ENCODE measurements around the gene FFAR2.
"Not testable (repeated sequence)": the region's sequence is repeated elsewhere in the genome, so short reads cannot be mapped to it uniquely, and the experiment has no call there.

FFAR2 gene

DNA sequence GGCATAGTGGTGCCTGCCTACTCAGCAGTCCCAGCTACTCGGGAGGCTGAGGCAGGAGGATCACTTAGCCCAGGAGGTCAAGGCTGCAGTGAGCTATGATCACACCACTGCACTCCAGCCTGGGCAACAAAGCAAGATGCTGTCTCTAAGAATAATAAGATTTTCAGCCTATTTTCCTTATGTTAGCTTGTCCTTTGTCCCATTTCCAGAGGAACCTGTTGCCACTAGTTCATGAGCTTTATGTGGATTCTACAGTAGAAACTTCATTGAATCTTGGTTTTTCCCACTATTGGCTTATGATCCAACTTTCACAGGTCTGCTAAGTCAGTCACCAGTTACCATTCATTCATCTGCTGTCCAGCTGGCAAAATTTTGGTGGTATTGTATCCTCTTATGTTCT is 18.2 kb downstream of the FFAR2 start:
- TF ChIP-seq POLR2AphosphoS5 (IDR thresholded peaks at IDR 0.05; ENCODE audit: borderline replicate concordance, low read depth, low read length): no peak
- TF ChIP-seq EZH2 (IDR thresholded peaks at IDR 0.05): no peak
- TF ChIP-seq FOXP2 (optimal IDR thresholded peaks at IDR 0.05; ENCODE audit: control extremely low read depth, extremely low read length, insufficient read depth): no peak
- no peak overlapping the region for H3K27ac ChIP-seq
- H3K9ac ChIP-seq (ENCODE audit: insufficient read length): no peak overlapping the region
- no peaks in the 10 kb centered on the region for H3K36me3 ChIP-seq (ENCODE audit: insufficient read depth, low read length)
- no peak overlapping the region for H3K4me3 ChIP-seq
- DNase-seq (ENCODE audit: low read depth, low spot score): no peak
- H3K9me3 ChIP-seq (ENCODE audit: low read depth, low read length): no peaks in the 10 kb centered on the region

DNA sequence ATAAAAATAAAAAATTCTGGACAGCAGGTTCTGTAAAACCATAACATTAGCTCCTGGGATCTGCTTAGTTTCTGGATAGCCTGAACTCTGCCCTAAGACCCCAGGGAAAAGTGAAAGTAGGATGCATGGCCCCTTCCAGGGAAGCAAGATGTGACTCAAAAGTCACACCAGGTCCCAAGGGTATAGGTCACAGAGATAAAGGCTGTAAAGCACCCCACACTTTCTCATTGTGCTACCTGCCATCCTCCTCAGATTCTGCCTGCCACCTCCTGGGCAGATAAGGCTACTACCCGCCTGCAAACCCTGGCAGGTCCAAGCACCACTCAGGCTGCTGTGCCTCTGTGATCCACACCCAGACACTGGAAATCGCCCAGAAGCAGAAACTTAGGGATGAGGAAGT is 20.6 kb downstream of the FFAR2 start:
- DNase-seq (ENCODE audit: low read depth, low spot score): no peak
- TF ChIP-seq POLR2AphosphoS5 (IDR thresholded peaks at IDR 0.05; ENCODE audit: borderline replicate concordance, low read depth, low read length) (no peak), EZH2 (IDR thresholded peaks at IDR 0.05) (no peak), FOXP2 (optimal IDR thresholded peaks at IDR 0.05; ENCODE audit: control extremely low read depth, extremely low read length, insufficient read depth) (no peak)
- Histone ChIP-seq H3K4me3 (no peak overlapping the region), H3K27ac (no peak overlapping the region), H3K9ac (ENCODE audit: insufficient read length) (no peak overlapping the region), H3K36me3 (ENCODE audit: insufficient read depth, low read length) (no peaks in the 10 kb centered on the region), H3K9me3 (ENCODE audit: low read depth, low read length) (no peaks in the 10 kb centered on the region)

DNA sequence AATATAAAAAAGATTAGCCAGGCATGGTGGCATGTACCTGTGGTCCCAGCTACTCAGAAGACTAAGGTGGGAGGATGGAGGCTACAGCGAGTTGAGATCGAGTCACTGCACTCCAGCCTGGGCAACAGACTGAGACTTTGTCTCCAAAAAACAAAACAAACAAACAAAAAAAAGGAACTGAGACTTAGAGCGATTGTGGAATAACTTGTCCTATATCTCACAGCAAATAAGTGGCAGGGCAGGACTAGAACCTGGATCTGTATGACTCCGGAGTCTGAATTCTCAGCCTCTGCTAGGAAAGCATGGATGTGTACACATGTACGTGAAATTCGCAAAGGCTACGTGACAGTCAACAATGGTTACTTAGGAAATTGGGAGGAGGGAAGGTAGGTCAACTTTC is 22.1 kb downstream of the FFAR2 start:
- Histone ChIP-seq H3K9ac (ENCODE audit: insufficient read length) (no peak overlapping the region), H3K9me3 (ENCODE audit: low read depth, low read length) (no peaks in the 10 kb centered on the region), H3K27ac (no peak overlapping the region), H3K4me3 (no peak overlapping the region), H3K36me3 (ENCODE audit: insufficient read depth, low read length) (no peaks in the 10 kb centered on the region)
- TF ChIP-seq FOXP2 (optimal IDR thresholded peaks at IDR 0.05; ENCODE audit: control extremely low read depth, extremely low read length, insufficient read depth): no peak
- no peak for TF ChIP-seq POLR2AphosphoS5 (IDR thresholded peaks at IDR 0.05; ENCODE audit: borderline replicate concordance, low read depth, low read length)
- TF ChIP-seq EZH2 (IDR thresholded peaks at IDR 0.05): no peak
- no peak for DNase-seq (ENCODE audit: low read depth, low spot score)

DNA sequence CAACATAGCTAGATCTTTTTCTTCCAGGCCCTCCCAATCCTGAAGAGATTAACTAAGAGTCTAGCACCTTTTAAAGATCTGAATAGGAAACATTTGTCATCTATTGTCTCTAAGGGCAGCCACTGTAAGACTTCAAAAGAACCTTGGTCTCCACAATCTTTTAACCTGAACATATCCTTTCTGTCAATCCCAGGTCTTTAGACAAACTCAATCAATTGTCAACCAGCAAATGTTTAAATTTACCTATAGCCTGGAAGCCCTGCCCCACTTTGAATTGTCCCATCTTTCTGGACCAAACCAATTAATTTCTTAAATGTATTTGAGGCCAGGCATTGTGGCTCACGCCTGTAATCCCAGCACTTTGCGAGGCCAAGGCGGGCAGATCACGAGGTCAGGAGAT is 23.0 kb downstream of the FFAR2 start:
- H3K9me3 ChIP-seq (ENCODE audit: low read depth, low read length); H3K27ac ChIP-seq; DNase-seq (ENCODE audit: low read depth, low spot score); H3K9ac ChIP-seq (ENCODE audit: insufficient read length); H3K36me3 ChIP-seq (ENCODE audit: insufficient read depth, low read length); H3K4me3 ChIP-seq: not testable (repeated sequence)

DNA sequence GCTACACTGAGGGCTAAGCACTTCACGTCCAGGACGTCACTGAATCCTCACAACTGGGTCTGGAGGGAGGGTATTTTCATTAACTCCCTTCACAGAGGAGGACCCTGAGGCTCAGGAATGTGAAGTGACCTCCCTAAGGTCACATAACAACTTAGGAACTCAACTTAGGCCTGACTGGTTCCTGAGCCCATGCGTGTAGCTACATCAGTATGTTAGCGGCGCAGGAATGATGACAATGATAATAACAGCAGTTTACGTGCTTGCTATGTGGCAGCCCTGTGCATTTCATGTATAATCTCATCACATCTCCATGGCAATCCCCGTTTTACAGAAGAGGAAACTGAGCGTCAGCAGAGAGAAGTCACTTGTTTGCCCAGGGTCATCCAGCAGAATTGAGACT is 23.9 kb downstream of the FFAR2 start:
- DNase-seq (ENCODE audit: low read depth, low spot score): no peak
- Histone ChIP-seq H3K4me3 (no peak overlapping the region), H3K9ac (ENCODE audit: insufficient read length) (no peak overlapping the region), H3K9me3 (ENCODE audit: low read depth, low read length) (no peaks in the 10 kb centered on the region), H3K27ac (no peak overlapping the region), H3K36me3 (ENCODE audit: insufficient read depth, low read length) (no peaks in the 10 kb centered on the region)
- TF ChIP-seq FOXP2 (optimal IDR thresholded peaks at IDR 0.05; ENCODE audit: control extremely low read depth, extremely low read length, insufficient read depth): no peak
- no peak for TF ChIP-seq POLR2AphosphoS5 (IDR thresholded peaks at IDR 0.05; ENCODE audit: borderline replicate concordance, low read depth, low read length)
- no peak for TF ChIP-seq EZH2 (IDR thresholded peaks at IDR 0.05)

DNA sequence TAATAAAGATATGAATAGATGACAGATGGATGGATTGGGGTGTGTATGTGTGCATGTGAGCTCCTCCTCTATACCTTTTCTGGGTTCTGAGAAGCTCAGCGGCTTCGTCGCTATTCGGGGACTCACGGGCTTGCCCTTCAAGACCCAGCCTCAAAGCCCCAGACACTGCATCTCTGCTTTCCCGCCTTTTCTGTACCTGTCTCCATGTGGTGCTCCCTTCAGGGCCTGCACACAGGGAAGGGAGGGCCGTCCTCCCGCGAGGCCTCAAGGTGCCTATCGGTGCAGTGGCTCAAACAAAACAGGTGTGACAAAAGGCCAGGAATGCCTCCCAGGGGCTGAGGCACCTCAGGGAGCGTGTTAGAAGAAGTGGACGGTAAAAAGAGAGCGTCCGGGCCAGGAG is 26.0 kb downstream of the FFAR2 start:
- H3K9ac ChIP-seq (ENCODE audit: insufficient read length): no peak overlapping the region

DNA sequence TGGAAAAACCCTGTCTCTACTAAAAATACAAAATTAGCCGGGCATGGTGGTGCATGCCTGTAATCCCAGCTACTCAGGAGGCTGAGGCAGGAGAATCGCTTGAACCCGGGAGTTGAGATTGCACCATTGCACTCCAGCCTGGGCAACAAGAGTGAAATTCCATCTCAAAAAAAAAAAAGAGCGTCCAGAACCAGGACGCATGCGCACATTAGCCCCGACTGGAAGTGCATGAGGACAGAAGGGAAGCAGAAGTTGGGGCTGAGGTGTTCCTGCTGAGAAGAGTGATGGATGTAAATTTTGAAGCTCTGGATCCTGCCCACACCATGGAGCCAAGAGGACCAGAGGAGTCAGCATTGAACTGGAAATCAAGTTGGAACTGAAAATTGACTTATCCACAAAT is 26.5 kb downstream of the FFAR2 start:
- not testable (repeated sequence) for H3K9ac ChIP-seq (ENCODE audit: insufficient read length); DNase-seq (ENCODE audit: low read depth, low spot score); H3K4me3 ChIP-seq; H3K27ac ChIP-seq; H3K9me3 ChIP-seq (ENCODE audit: low read depth, low read length); H3K36me3 ChIP-seq (ENCODE audit: insufficient read depth, low read length)

More for the DNA sequence above, 26.0 kb downstream of the FFAR2 start:
- TF ChIP-seq POLR2AphosphoS5 (IDR thresholded peaks at IDR 0.05; ENCODE audit: borderline replicate concordance, low read depth, low read length) (no peak), EZH2 (IDR thresholded peaks at IDR 0.05) (no peak), FOXP2 (optimal IDR thresholded peaks at IDR 0.05; ENCODE audit: control extremely low read depth, extremely low read length, insufficient read depth) (no peak)
- H3K27ac ChIP-seq: no peak overlapping the region
- no peak overlapping the region for H3K4me3 ChIP-seq
- DNase-seq (ENCODE audit: low read depth, low spot score): no peak
- H3K36me3 ChIP-seq (ENCODE audit: insufficient read depth, low read length): no peaks in the 10 kb centered on the region
- H3K9me3 ChIP-seq (ENCODE audit: low read depth, low read length): no peaks in the 10 kb centered on the region

DNA sequence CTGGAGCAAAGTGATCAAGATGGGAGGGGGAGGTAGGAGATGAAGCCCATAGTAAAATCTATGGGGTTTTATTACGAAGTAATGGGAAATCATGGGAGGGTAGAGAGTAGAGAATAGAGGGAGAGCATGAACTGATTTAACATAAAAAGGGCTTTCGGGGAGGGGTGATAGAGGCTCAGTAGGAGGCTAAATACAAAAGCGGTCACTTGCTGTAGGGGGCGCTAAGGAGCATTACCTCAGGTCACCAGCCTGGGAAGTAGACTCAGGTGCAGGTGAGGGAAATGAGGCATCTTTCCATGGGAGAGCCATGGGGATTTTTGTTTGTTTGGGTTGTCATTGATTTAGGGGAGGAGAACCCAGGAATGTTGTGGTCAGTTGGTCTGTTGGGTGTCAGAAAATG is 28.1 kb downstream of the FFAR2 start:
- no peak overlapping the region for H3K27ac ChIP-seq
- TF ChIP-seq POLR2AphosphoS5 (IDR thresholded peaks at IDR 0.05; ENCODE audit: borderline replicate concordance, low read depth, low read length): no peak
- H3K36me3 ChIP-seq (ENCODE audit: insufficient read depth, low read length): no peaks in the 10 kb centered on the region
- H3K4me3 ChIP-seq: no peak overlapping the region
- H3K9ac ChIP-seq (ENCODE audit: insufficient read length): no peak overlapping the region
- no peak for DNase-seq (ENCODE audit: low read depth, low spot score)
- no peaks in the 10 kb centered on the region for H3K9me3 ChIP-seq (ENCODE audit: low read depth, low read length)

DNA sequence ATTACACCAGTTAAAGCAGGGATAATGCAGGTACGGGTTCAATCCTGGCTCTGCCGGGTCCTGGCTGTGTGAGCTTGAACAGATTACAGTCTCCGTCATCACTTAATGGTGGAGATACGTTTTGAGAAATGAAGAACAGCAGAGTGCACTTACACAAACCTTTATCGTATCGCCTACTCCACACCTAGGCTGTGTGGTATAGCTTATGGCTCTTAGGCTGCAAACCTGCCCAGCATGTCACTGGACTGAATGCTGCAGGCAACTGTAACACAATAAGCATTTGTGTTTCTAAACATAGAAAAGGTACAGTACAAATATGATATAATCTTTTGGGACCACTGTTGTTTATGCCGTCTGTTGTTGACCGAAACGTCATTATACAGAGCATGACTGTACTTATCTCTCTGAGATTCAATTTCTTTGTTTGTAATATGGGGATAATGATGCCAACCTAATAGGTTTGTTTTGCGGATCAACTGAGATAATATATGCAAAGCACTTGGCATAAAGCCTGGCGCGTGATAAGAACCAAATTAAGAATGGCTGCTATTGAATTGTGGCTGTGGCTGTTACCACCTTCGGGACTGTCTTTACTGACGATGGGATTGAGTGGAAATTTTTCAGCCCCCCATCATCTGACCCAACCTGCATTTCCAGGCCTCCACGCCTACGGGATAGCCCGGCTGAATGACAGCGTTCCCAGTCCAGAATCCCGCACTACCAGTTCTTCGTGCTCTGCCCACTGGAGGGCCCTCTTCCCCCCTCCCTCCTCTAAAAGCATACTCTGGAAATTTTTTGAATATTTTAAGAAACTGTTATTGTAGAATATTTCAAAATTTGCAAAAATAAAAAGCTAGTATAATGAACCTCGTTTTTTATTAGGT is 31.0 kb downstream of the FFAR2 start:
- Histone ChIP-seq H3K36me3 (ENCODE audit: insufficient read depth, low read length) (no peaks in the 10 kb centered on the region), H3K4me3 (no peak overlapping the region), H3K27ac (no peak overlapping the region), H3K9ac (ENCODE audit: insufficient read length) (no peak overlapping the region), H3K9me3 (ENCODE audit: low read depth, low read length) (no peaks in the 10 kb centered on the region)
- no peak for DNase-seq (ENCODE audit: low read depth, low spot score)
- no peak for TF ChIP-seq EZH2 (IDR thresholded peaks at IDR 0.05)
- TF ChIP-seq FOXP2 (optimal IDR thresholded peaks at IDR 0.05; ENCODE audit: control extremely low read depth, extremely low read length, insufficient read depth): no peak
- no peak for TF ChIP-seq POLR2AphosphoS5 (IDR thresholded peaks at IDR 0.05; ENCODE audit: borderline replicate concordance, low read depth, low read length)

Measured in SK-N-MC (cell line).